ENCODE data around the gene RBL2.
"Not testable (repeated sequence)": the region's sequence is repeated elsewhere in the genome, so short reads cannot be mapped to it uniquely, and the experiment has no call there.

Gene RBL2

DNA sequence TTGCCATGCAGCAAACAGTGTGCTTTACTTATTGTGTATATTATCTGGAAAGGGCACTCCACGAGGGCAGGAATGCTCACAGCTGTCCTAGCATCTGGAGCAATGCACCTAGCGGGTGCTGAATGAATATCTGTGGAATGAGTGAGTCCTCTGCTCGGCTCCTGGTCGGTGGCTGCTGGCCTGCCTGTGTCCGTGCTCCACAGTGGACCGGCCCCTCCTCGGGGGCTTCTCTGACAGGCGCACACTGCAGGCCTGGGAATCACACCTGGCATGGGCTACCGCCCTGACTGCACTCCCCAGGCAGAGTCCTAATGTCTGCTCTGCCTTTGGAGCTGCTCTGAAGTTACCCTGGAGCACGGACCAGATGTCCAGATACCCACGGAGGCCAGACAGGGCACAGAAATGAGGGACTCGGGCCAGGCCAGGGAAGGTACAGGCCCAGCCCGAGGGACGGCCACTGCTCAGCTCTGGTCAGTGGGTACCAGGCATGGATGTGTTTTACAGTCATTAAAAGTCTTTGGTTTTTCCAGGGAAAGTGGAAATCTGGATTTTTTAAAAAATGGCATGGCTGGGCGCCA, 89.8 kb downstream of the RBL2 start:
- no peak overlapping the region for H3K9ac ChIP-seq (ENCODE audit: low read depth, low read length)
- no peaks in the 10 kb centered on the region for H3K27me3 ChIP-seq (ENCODE audit: control insufficient read depth, insufficient read depth, low read length)
- no peak overlapping the region for H3K4me3 ChIP-seq (ENCODE audit: low read depth, low read length)
- no peaks in the 10 kb centered on the region for H3K9me3 ChIP-seq (ENCODE audit: control insufficient read depth, insufficient read depth, low read length)
- no peaks in the 10 kb centered on the region for H3K4me1 ChIP-seq (ENCODE audit: control insufficient read depth, insufficient read depth, low read length)
- no peaks in the 10 kb centered on the region for H3K36me3 ChIP-seq (ENCODE audit: control insufficient read depth, insufficient read depth, low read length)

DNA sequence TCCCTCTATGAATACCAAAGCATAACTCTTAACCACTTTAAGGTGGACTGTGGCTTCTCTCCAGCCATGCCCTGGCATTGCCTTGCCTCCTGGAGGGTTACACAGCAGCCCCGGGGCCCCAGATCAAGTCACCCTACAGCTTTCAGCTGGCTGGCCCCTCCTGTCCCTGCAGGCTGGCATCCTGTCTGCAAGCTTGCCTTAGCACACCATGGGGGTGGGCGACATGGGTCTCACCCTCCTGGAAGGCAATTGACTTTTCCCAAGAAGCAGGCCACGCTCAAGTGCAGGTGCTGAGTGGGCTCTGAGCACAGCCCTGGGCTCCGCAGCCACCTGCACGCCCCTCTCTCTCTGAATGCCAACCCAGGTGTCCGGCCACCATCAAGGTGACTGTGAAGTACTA, 94.5 kb downstream of the RBL2 start:
- Histone ChIP-seq H3K27me3 (ENCODE audit: control insufficient read depth, insufficient read depth, low read length) (no peaks in the 10 kb centered on the region), H3K36me3 (ENCODE audit: control insufficient read depth, insufficient read depth, low read length) (no peaks in the 10 kb centered on the region), H3K9ac (ENCODE audit: low read depth, low read length) (no peak overlapping the region), H3K4me3 (ENCODE audit: low read depth, low read length) (no peak overlapping the region), H3K4me1 (ENCODE audit: control insufficient read depth, insufficient read depth, low read length) (no peaks in the 10 kb centered on the region), H3K9me3 (ENCODE audit: control insufficient read depth, insufficient read depth, low read length) (no peaks in the 10 kb centered on the region)

DNA sequence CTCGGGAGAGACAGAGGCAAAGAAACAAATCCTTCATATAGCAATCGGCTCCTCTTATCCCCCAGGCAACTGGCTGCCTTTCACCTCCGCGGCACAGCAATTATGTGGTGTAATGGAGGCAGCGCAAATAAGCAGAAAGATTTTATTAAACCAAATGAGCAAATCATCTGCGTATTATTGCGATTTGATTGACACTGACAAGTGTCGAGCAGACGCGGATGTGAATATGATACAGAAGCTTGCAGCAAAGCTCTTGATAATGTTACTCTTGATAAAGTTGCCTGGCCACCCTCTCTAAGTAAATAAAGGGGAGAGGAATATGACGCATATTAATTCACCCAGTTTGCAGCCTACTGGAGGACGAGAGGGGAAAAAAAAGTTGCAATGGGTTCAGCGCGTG, 95.2 kb downstream of the RBL2 start:
- Histone ChIP-seq H3K27me3 (ENCODE audit: control insufficient read depth, insufficient read depth, low read length) (no peaks in the 10 kb centered on the region), H3K36me3 (ENCODE audit: control insufficient read depth, insufficient read depth, low read length) (no peaks in the 10 kb centered on the region), H3K4me1 (ENCODE audit: control insufficient read depth, insufficient read depth, low read length) (no peaks in the 10 kb centered on the region), H3K9me3 (ENCODE audit: control insufficient read depth, insufficient read depth, low read length) (no peaks in the 10 kb centered on the region), H3K4me3 (ENCODE audit: low read depth, low read length) (no peak overlapping the region), H3K9ac (ENCODE audit: low read depth, low read length) (no peak overlapping the region)

GRCh38 chr16:53530046-53530445, 95.8 kb downstream of the RBL2 start:
- H3K36me3 ChIP-seq (ENCODE audit: control insufficient read depth, insufficient read depth, low read length), result no peaks in the 10 kb centered on the region
- no peaks in the 10 kb centered on the region for H3K9me3 ChIP-seq (ENCODE audit: control insufficient read depth, insufficient read depth, low read length)
- H3K9ac ChIP-seq (ENCODE audit: low read depth, low read length), result no peak overlapping the region
- H3K27me3 ChIP-seq (ENCODE audit: control insufficient read depth, insufficient read depth, low read length), result no peaks in the 10 kb centered on the region
- no peak overlapping the region for H3K4me3 ChIP-seq (ENCODE audit: low read depth, low read length)
- H3K4me1 ChIP-seq (ENCODE audit: control insufficient read depth, insufficient read depth, low read length), result no peaks in the 10 kb centered on the region

DNA sequence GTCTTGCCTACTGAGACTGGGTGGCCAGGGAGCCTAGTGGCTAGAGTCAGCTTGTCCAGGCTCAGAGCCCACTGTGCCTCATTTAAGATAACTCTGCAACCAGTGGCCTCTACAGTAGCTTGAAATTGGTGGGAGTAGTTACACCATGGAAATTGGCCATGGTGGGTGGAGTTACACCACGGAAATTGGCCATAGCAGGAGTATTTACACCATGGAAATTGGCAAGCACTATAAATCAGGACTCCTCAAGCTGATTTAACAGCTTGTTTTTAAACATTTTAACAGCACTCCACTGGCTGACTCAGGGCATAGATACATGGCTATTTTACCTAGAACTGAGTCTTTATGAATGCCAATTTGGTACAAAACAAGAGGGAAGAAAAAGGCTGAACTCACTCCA, 96.5 kb downstream of the RBL2 start:
- Histone ChIP-seq H3K27me3 (ENCODE audit: control insufficient read depth, insufficient read depth, low read length) (no peaks in the 10 kb centered on the region), H3K4me1 (ENCODE audit: control insufficient read depth, insufficient read depth, low read length) (no peaks in the 10 kb centered on the region), H3K9ac (ENCODE audit: low read depth, low read length) (no peak overlapping the region), H3K9me3 (ENCODE audit: control insufficient read depth, insufficient read depth, low read length) (no peaks in the 10 kb centered on the region), H3K36me3 (ENCODE audit: control insufficient read depth, insufficient read depth, low read length) (no peaks in the 10 kb centered on the region), H3K4me3 (ENCODE audit: low read depth, low read length) (no peak overlapping the region)

DNA sequence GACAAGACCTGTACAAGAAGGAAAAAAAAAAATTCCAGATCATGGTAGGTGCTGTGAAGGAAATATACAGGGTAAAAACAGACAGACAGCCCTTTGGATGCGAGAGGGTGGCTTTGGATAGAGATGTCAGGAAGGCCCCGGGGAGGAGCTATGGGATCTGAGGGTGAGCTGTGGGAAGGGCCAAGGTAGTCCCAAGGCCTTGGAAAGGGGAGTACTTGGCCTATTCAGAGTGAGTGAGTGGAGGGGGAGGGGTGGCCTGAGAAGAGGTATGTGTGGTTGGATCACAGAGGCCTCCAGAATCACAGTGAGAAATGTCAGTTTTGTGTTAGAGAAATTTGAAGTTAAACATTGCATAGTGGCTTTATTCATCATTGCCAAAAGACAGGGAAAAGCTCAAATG, 99.9 kb downstream of the RBL2 start:
- Histone ChIP-seq H3K27me3 (ENCODE audit: control insufficient read depth, insufficient read depth, low read length) (no peaks in the 10 kb centered on the region), H3K36me3 (ENCODE audit: control insufficient read depth, insufficient read depth, low read length) (no peaks in the 10 kb centered on the region), H3K9me3 (ENCODE audit: control insufficient read depth, insufficient read depth, low read length) (no peaks in the 10 kb centered on the region), H3K9ac (ENCODE audit: low read depth, low read length) (no peak overlapping the region), H3K4me1 (ENCODE audit: control insufficient read depth, insufficient read depth, low read length) (no peaks in the 10 kb centered on the region), H3K4me3 (ENCODE audit: low read depth, low read length) (no peak overlapping the region)

GRCh38 chr16:53537626-53538025, 103.4 kb downstream of the RBL2 start:
- Histone ChIP-seq H3K9me3 (ENCODE audit: control insufficient read depth, insufficient read depth, low read length) (no peaks in the 10 kb centered on the region), H3K36me3 (ENCODE audit: control insufficient read depth, insufficient read depth, low read length) (no peaks in the 10 kb centered on the region), H3K9ac (ENCODE audit: low read depth, low read length) (no peak overlapping the region), H3K4me3 (ENCODE audit: low read depth, low read length) (no peak overlapping the region), H3K4me1 (ENCODE audit: control insufficient read depth, insufficient read depth, low read length) (no peaks in the 10 kb centered on the region), H3K27me3 (ENCODE audit: control insufficient read depth, insufficient read depth, low read length) (peaks cover 3% of the 10 kb centered on the region)

GRCh38 chr16:53539346-53539745, 105.1 kb downstream of the RBL2 start:
- H3K9ac ChIP-seq (ENCODE audit: low read depth, low read length); H3K9me3 ChIP-seq (ENCODE audit: control insufficient read depth, insufficient read depth, low read length); H3K36me3 ChIP-seq (ENCODE audit: control insufficient read depth, insufficient read depth, low read length); H3K4me3 ChIP-seq (ENCODE audit: low read depth, low read length); H3K4me1 ChIP-seq (ENCODE audit: control insufficient read depth, insufficient read depth, low read length); H3K27me3 ChIP-seq (ENCODE audit: control insufficient read depth, insufficient read depth, low read length): not testable (repeated sequence)

DNA sequence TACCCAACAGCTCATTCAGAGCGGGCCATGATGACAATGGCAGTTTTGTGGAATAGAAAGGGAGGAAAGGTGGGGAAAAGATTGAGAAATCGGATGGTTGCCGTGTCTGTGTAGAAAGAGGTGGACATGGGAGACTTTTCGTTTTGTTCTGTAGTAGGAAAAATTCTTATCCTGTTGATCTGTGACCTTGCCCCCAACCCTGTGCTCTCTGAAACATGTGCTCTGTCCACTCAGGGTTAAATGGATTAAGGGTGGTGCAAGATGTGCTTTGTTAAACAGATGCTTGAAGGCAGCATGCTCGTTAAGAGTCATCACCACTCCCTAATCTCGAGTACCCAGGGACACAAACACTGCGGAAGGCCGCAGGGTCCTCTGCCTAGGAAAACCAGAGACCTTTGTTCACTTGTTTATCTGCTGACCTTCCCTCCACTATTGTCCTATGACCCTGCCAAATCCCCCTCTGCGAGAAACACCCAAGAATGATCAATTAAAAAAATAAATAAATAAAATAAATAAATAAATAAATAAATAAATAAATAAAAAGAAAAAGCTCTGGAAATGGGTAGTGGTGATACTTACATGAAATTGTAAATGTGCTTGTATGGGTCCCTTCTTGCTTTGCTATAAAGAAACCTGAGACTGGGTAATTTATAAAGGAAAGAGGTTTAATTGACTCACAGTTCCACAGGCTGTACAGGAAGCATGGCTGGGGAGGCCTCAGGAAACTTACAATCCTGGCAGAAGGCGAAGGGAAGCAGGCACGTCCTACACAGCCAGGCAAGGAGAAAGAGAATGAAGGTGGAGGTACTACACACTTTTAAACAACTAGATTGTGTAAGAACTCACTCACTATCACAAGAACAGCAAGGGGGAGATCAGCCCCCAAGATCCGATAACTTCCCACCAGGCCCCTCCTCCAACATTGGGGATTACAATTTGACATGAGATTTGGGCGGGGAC, 105.8 kb downstream of the RBL2 start:
- not testable (repeated sequence) for H3K9me3 ChIP-seq (ENCODE audit: control insufficient read depth, insufficient read depth, low read length); H3K4me3 ChIP-seq (ENCODE audit: low read depth, low read length); H3K9ac ChIP-seq (ENCODE audit: low read depth, low read length); H3K4me1 ChIP-seq (ENCODE audit: control insufficient read depth, insufficient read depth, low read length); H3K27me3 ChIP-seq (ENCODE audit: control insufficient read depth, insufficient read depth, low read length); H3K36me3 ChIP-seq (ENCODE audit: control insufficient read depth, insufficient read depth, low read length)

All from iPS-15b (cell line).